Peyer's patch (tissue), 4 donors: ENCODE measurements around the gene CELSR2. TPM values are rescaled to one million over a fixed set of nuclear protein-coding genes. Genes with fewer than 3 reads are reported as not detected.

ENCODE experiments used
- DNase-seq, 3 donors: peaks; one replicate each; pipeline ENCODE4 v3.0.0-alpha.2; 2017 to 2019
- H3K27ac ChIP-seq, 4 donors: fragments of 200-600 bp; sonication (generic); one replicate each; pipeline ENCODE4 v1.5.1; 2016 to 2019
- H3K27me3 ChIP-seq, 2 donors: fragments of 200-600 bp; sonication (generic); one replicate each; pipeline ENCODE4 v1.5.1; 2019
- H3K36me3 ChIP-seq, 3 donors: fragments of 200-600 bp; sonication (generic); one replicate each; pipeline ENCODE4 v1.5.1; 2016 to 2019
- H3K4me1 ChIP-seq, 4 donors: fragments of 200-600 bp; sonication (generic); one replicate each; pipeline ENCODE4 v1.5.1; 2016 to 2019
- H3K4me3 ChIP-seq, 4 donors: fragments of 200-600 bp; sonication (generic); 1 replicate in 3 of 4; 2 replicates in 1 of 4; pipeline ENCODE4 v1.5.1; 2016 to 2019; ENCODE audit warnings: mild to moderate bottlenecking in 1 of 4
- H3K9me3 ChIP-seq, 4 donors: fragments of 200-600 bp; sonication (generic); one replicate each; pipeline ENCODE4 v1.5.1; 2016 to 2019; ENCODE audit warnings: mild to moderate bottlenecking in 1 of 4
- POLR2A ChIP-seq, 2 donors: fragments of 450-650 bp; IDR thresholded peaks; one replicate each; pipeline ENCODE4 v1.5.1; 2017; ENCODE audit warnings: antibody characterized with exemption in 2 of 2, mild to moderate bottlenecking in 2 of 2, moderate library complexity in 2 of 2
- total RNA-seq, 4 donors: library from RNA; depleted of rRNA; stranded (reverse); fragments of >200 nt; gene quantifications; one replicate each; pipeline ENCODE4 v1.1.0, GENCODE V29; 2016
- TF ChIP-seq, protein P1 (sequence below), 6 experiments: fragments of 450-650 bp in 4 of 6; fragments of 200-600 bp in 2 of 6; sonication (generic) in 1 of 6; IDR thresholded peaks; one replicate each; pipeline ENCODE4 v1.5.1; 2017 to 2019; ENCODE audit warnings: antibody characterized with exemption in 6 of 6, mild to moderate bottlenecking in 3 of 6, moderate library complexity in 1 of 6

CELSR2 gene
- total RNA-seq, 4 donors from 2014 or later: 2.6 to 6.4 (median 4.6) TPM

DNA sequence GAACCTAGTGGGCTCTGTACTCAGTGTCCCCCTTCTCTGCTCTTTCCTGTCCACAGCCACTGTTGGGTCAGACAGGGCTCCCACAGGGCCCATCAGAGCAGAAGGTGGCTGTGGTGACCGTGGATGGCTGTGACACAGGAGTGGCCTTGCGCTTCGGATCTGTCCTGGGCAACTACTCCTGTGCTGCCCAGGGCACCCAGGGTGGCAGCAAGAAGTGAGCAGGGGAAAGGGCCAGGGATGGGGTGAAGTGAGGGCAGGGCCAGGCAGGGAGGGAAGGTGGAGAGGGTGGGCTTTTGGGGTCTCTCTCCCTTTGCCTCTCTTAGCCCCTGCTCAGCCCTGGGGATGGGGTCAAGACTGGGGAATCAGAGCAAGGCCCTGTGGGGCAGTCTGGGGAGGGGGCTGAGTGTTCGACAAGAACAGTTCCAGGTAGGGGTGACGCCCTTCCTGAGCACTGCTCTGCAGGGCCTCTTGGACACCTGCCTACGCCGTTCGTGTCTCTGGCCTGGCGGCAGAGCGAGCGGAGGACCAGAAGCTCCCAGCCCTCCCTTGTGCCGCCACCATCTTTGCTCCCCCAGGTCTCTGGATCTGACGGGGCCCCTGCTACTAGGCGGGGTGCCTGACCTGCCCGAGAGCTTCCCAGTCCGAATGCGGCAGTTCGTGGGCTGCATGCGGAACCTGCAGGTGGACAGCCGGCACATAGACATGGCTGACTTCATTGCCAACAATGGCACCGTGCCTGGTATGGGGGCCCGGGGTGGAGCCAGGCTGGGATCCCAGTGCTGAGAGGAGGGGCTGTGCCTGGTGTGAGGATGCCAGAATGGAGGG, 13.1 kb downstream of the CELSR2 start:
- DNase-seq: no peak

GRCh38 chr1:109263234-109263596, 13.9 kb downstream of the CELSR2 start:
- TF ChIP-seq, protein P1, sequence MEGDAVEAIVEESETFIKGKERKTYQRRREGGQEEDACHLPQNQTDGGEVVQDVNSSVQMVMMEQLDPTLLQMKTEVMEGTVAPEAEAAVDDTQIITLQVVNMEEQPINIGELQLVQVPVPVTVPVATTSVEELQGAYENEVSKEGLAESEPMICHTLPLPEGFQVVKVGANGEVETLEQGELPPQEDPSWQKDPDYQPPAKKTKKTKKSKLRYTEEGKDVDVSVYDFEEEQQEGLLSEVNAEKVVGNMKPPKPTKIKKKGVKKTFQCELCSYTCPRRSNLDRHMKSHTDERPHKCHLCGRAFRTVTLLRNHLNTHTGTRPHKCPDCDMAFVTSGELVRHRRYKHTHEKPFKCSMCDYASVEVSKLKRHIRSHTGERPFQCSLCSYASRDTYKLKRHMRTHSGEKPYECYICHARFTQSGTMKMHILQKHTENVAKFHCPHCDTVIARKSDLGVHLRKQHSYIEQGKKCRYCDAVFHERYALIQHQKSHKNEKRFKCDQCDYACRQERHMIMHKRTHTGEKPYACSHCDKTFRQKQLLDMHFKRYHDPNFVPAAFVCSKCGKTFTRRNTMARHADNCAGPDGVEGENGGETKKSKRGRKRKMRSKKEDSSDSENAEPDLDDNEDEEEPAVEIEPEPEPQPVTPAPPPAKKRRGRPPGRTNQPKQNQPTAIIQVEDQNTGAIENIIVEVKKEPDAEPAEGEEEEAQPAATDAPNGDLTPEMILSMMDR (IDR thresholded peaks at IDR 0.05): no peak
- TF ChIP-seq POLR2A (IDR thresholded peaks at IDR 0.05): no peak

More for the DNA sequence above, 13.1 kb downstream of the CELSR2 start:
- no peaks in the 10 kb centered on the region for H3K36me3 ChIP-seq
- H3K4me3 ChIP-seq: no peak overlapping the region
- H3K27me3 ChIP-seq: no peaks in the 10 kb centered on the region
- H3K4me1 ChIP-seq: peaks cover 0 to 5% (median 0%) of the 10 kb centered on the region in 4 donors
- H3K27ac ChIP-seq: no peak overlapping the region
- no peaks in the 10 kb centered on the region for H3K9me3 ChIP-seq
- TF ChIP-seq, protein P1 (IDR thresholded peaks at IDR 0.05): no peak
- no peak for TF ChIP-seq POLR2A (IDR thresholded peaks at IDR 0.05)

DNA sequence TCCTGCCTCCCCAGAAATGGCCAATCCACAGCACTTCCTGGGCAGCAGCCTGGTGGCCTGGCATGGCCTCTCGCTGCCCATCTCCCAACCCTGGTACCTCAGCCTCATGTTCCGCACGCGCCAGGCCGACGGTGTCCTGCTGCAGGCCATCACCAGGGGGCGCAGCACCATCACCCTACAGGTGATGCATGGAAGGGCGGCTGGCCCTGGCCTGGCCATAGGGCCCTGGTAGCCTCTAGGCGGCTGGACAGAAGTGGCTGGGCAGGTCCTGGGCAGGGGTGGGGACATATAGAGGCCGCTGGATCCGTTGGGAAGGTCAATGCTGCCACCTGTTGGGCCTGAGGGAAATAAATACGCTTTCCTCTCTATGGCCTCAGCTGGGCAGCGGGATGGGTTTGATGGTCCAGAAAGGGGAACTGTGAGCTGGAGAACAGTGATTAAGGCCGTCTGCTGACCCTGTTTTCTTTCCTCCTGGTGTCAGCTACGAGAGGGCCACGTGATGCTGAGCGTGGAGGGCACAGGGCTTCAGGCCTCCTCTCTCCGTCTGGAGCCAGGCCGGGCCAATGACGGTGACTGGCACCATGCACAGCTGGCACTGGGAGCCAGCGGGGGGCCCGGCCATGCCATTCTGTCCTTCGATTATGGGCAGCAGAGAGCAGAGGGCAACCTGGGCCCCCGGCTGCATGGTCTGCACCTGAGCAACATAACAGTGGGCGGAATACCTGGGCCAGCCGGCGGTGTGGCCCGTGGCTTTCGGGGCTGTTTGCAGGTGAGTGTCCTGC, 14.4 kb downstream of the CELSR2 start:
- H3K4me1 ChIP-seq: peaks cover 0 to 5% (median 0%) of the 10 kb centered on the region in 4 donors
- peak; percentile 57 to 86 (median 85) for DNase-seq
- H3K27me3 ChIP-seq: no peaks in the 10 kb centered on the region
- H3K4me3 ChIP-seq: no peak overlapping the region
- no peaks in the 10 kb centered on the region for H3K9me3 ChIP-seq
- TF ChIP-seq, protein P1 (IDR thresholded peaks at IDR 0.05): peak; percentile 80 to 100 (median 92)
- no peak for TF ChIP-seq POLR2A (IDR thresholded peaks at IDR 0.05)
- no peak overlapping the region for H3K27ac ChIP-seq
- no peaks in the 10 kb centered on the region for H3K36me3 ChIP-seq

More at GRCh38 chr1:109263234-109263596, 13.9 kb downstream of the CELSR2 start:
- no peak overlapping the region for H3K27ac ChIP-seq
- no peak overlapping the region for H3K4me3 ChIP-seq
- no peaks in the 10 kb centered on the region for H3K27me3 ChIP-seq
- H3K36me3 ChIP-seq: no peaks in the 10 kb centered on the region
- H3K4me1 ChIP-seq: peaks cover 0 to 5% (median 0%) of the 10 kb centered on the region in 4 donors
- no peak for DNase-seq
- H3K9me3 ChIP-seq: no peaks in the 10 kb centered on the region

- peaks cover 0 to 5% (median 0%) of the 10 kb centered on the region in 4 donors for H3K4me1 ChIP-seq
- no peaks in the 10 kb centered on the region for H3K36me3 ChIP-seq
- H3K4me3 ChIP-seq: no peak overlapping the region
- H3K9me3 ChIP-seq: no peaks in the 10 kb centered on the region
- no peak overlapping the region for H3K27ac ChIP-seq
- no peak for TF ChIP-seq POLR2A (IDR thresholded peaks at IDR 0.05)
- TF ChIP-seq, protein P1 (IDR thresholded peaks at IDR 0.05): no peak
- DNase-seq: no peak
- H3K27me3 ChIP-seq: no peaks in the 10 kb centered on the region
Measured at GRCh38 chr1:109264379-109264755, 15.0 kb downstream of the CELSR2 start.

DNA sequence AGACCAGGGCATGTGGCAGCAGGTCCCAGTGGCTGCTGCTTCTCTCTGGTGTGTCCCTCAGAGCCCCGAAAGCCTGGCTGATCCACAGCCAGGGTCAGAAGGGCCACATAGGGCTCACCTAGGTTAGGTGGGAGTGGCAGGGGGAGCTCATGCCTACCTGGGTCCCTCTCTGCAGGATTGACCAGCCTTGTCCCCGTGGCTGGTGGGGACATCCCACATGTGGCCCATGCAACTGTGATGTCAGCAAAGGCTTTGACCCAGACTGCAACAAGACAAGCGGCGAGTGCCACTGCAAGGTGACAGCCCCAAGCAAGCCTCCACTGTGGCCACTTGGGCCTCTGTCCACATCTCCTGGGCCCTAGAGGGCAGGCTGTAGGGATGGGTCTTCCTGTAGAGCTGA, 15.7 kb downstream of the CELSR2 start:
- TF ChIP-seq, protein P1 (IDR thresholded peaks at IDR 0.05): no peak
- TF ChIP-seq POLR2A (IDR thresholded peaks at IDR 0.05): no peak
- DNase-seq: no peak
- Histone ChIP-seq H3K4me1 (peaks cover 0 to 5% (median 0%) of the 10 kb centered on the region in 4 donors), H3K9me3 (no peaks in the 10 kb centered on the region), H3K36me3 (no peaks in the 10 kb centered on the region), H3K27me3 (no peaks in the 10 kb centered on the region), H3K27ac (no peak overlapping the region), H3K4me3 (no peak overlapping the region)
